Fibroblast of the aortic adventitia (primary cell): ENCODE results near the gene UGT1A10. TPM values are rescaled to one million over a fixed set of nuclear protein-coding genes. Genes with fewer than 3 reads are reported as not detected.

ENCODE experiments used
- DNase-seq: peaks from one replicate; pipeline ENCODE4 v3.0.0-alpha.2; 2010; ENCODE audit warnings: low read depth
- H3K4me3 ChIP-seq: 2 replicates; pipeline ENCODE4 v1.5.1; 2011; ENCODE audit warnings: low read depth, mild to moderate bottlenecking, control low read depth, low read length, moderate library complexity
- CTCF ChIP-seq: IDR thresholded peaks from 2 replicates; pipeline ENCODE4 v1.5.1; 2011; ENCODE audit warnings: mild to moderate bottlenecking, low read length, control low read depth, inconsistent platforms; ENCODE audit not compliant: insufficient read depth
- total RNA-seq: library from RNA; depleted of rRNA; stranded (reverse); fragments of >200 nt; gene quantifications from 2 replicates; pipeline ENCODE4 v1.2.3, GENCODE V29; 2012; ENCODE audit warnings: low replicate concordance

Gene UGT1A10
- total RNA-seq, 1 donor = not detected

DNA sequence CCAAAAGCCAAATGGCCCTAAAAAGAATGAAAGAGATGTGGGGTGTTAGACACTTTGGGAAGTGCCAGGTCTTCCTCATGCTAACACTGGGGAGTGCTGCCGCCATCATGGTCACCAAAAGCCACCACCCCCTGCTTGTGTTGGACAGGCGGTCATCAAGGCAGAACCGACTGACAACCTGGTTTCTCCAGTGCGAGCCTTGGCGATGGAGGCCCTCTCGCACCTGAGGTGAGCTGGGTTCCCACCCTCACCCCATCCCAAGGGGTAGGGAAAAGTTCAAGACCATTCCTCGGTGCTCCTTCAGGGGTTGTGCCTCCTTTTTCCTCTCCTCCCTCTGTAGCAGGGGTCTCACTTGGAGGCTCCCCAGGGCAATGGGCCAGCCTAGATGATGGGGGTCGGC is 175.5 kb downstream of the UGT1A10 start:
- DNase-seq = no peak
- H3K4me3 ChIP-seq = no peak overlapping the region
- TF ChIP-seq CTCF = no peak

- H3K4me3 ChIP-seq = no peak overlapping the region
- peak; percentile 8 for DNase-seq
- TF ChIP-seq CTCF = no peak
Measured at GRCh38 chr2:233813236-233814055, 177.2 kb downstream of the UGT1A10 start.

- H3K4me3 ChIP-seq = no peak overlapping the region
- TF ChIP-seq CTCF = no peak
- DNase-seq = peak; percentile 14
Measured at GRCh38 chr2:233814056-233814835, 178.0 kb downstream of the UGT1A10 start.

GRCh38 chr2:233815861-233816260 is 179.6 kb downstream of the UGT1A10 start:
- peak; percentile 41 for DNase-seq
- TF ChIP-seq CTCF = no peak
- no peak overlapping the region for H3K4me3 ChIP-seq

GRCh38 chr2:233816334-233816733 is 180.1 kb downstream of the UGT1A10 start:
- H3K4me3 ChIP-seq = no peak overlapping the region
- DNase-seq = no peak
- TF ChIP-seq CTCF = no peak

DNA sequence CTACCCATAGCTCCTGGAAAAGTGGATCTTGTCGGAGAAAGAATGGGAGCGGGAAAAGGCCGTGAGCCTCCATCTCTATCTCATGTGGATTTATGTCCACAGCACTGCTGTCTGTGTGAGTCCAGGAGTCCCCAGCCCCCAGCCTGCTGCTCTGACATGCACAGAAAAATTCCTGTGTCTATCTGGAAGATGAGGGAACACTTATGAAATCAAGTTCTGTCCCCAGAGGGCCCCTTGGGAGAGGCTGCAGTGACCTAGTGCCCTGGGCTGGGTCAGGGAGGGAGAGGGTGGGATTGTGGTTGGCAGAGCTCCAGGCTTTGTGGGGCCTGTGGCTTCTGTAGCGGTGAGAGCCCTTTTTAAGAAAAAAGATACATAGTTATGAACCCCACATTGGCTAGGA is 180.5 kb downstream of the UGT1A10 start:
- TF ChIP-seq CTCF = no peak
- no peak overlapping the region for H3K4me3 ChIP-seq
- no peak for DNase-seq
